K562 (cell line): ENCODE measurements around the gene FAM187B. TPM values are rescaled to one million over a fixed set of nuclear protein-coding genes. Genes with fewer than 3 reads are reported as not detected.

ENCODE experiments used
- BRD4 ChIP-seq: fragments of 200-600 bp; sonication (generic); IDR thresholded peaks from 2 replicates; pipeline ENCODE4 v1.6.1; 2017; ENCODE audit warnings: inconsistent platforms
- CBFB ChIP-seq: sonication (generic); formaldehyde crosslinking; IDR thresholded peaks from 2 replicates; pipeline ENCODE4 v1.4.0; 2020; ENCODE audit warnings: mild to moderate bottlenecking, missing genetic modification reagents
- CC2D1A ChIP-seq: fragments of 450-650 bp; IDR thresholded peaks from 2 replicates; pipeline ENCODE4 v1.6.1; 2017; ENCODE audit warnings: mild to moderate bottlenecking
- DIDO1 ChIP-seq: fragments of 450-650 bp; IDR thresholded peaks from 2 replicates; pipeline ENCODE4 v1.6.1; 2016; ENCODE audit warnings: low read depth, missing biosample characterization, missing genetic modification characterization
- EP300 ChIP-seq: IDR thresholded peaks from 2 replicates; pipeline ENCODE4 v1.6.1; 2012; ENCODE audit warnings: low read length, improper control_type of control experiment
- EP400 ChIP-seq: fragments of 450-650 bp; IDR thresholded peaks from 2 replicates; pipeline ENCODE4 v1.6.1; 2017; ENCODE audit warnings: antibody characterized with exemption, mild to moderate bottlenecking, moderate library complexity
- FOXM1 ChIP-seq, 2 experiments: fragments of 450-650 bp in 1 of 2; sonication (generic) in 1 of 2; formaldehyde crosslinking in 1 of 2; IDR thresholded peaks; 2 replicates each; pipeline versions ENCODE4 v1.6.1 to v1.9.0; 2017 to 2022; ENCODE audit warnings: low read depth in 2 of 2, mild to moderate bottlenecking in 2 of 2, missing genetic modification reagents in 1 of 2, moderate library complexity in 1 of 2
- GTF2E2 ChIP-seq: fragments of 200-800 bp; sonication (Bioruptor generic); IDR thresholded peaks from 2 replicates; pipeline ENCODE4 v1.6.1; 2016; ENCODE audit warnings: missing genetic modification characterization, missing compliant biosample characterization
- HNRNPUL1 ChIP-seq: fragments of 200-400 bp; formaldehyde crosslinking; IDR thresholded peaks from 2 replicates; pipeline ENCODE4 v1.6.1; 2017; ENCODE audit warnings: low read length
- HSF4 ChIP-seq: fragments of 250-450 bp; sonication (Bioruptor Pico); IDR thresholded peaks from 2 replicates; pipeline ENCODE4 v2.1.2; 2022; ENCODE audit warnings: mild to moderate bottlenecking, moderate library complexity, borderline replicate concordance
- ILK ChIP-seq: fragments of 450-650 bp; IDR thresholded peaks from 2 replicates; pipeline ENCODE4 v1.6.1; 2016; ENCODE audit warnings: missing genetic modification characterization, low read depth, mild to moderate bottlenecking, missing compliant biosample characterization, moderate library complexity, borderline replicate concordance
- KLF6 ChIP-seq: fragments of 250-450 bp; sonication (Bioruptor Pico); IDR thresholded peaks from 2 replicates; pipeline ENCODE4 v1.4.0; 2020; ENCODE audit warnings: mild to moderate bottlenecking, moderate library complexity, borderline replicate concordance
- MAZ ChIP-seq, 2 experiments: fragments of 450-650 bp in 1 of 2; sonication (generic) in 1 of 2; formaldehyde crosslinking; IDR thresholded peaks in 1 of 2; conservative IDR thresholded peaks in 1 of 2; 2 replicates each; pipeline versions ENCODE4 v1.4.0 to v1.5.0; 2020; ENCODE audit warnings: mild to moderate bottlenecking in 1 of 2, missing genetic modification reagents in 1 of 2
- MTA3 ChIP-seq: fragments of 450-650 bp; formaldehyde crosslinking; IDR thresholded peaks from 2 replicates; pipeline ENCODE4 v1.6.1; 2017; ENCODE audit warnings: mild to moderate bottlenecking, borderline replicate concordance
- MTF1 ChIP-seq: fragments of 250-450 bp; sonication (Bioruptor Pico); IDR thresholded peaks from 2 replicates; pipeline ENCODE4 v1.9.0; 2021; ENCODE audit warnings: moderate library complexity, mild to moderate bottlenecking, inconsistent platforms, borderline replicate concordance
- MXD1 ChIP-seq: fragments of 250-450 bp; sonication (Bioruptor Pico); IDR thresholded peaks from 2 replicates; pipeline ENCODE4 v1.8.0; 2021; ENCODE audit warnings: borderline replicate concordance, mild to moderate bottlenecking, moderate library complexity; ENCODE audit not compliant: poor library complexity, severe bottlenecking
- NFYB ChIP-seq: IDR thresholded peaks from 2 replicates; pipeline ENCODE4 v1.6.1; 2011; ENCODE audit warnings: mild to moderate bottlenecking, moderate library complexity; ENCODE audit not compliant: insufficient read length; ENCODE audit errors: extremely low read depth
- PYGO2 ChIP-seq: fragments of 450-650 bp; IDR thresholded peaks from 2 replicates; pipeline ENCODE4 v1.6.1; 2016; ENCODE audit warnings: mild to moderate bottlenecking, missing genetic modification characterization, moderate library complexity, missing compliant biosample characterization
- RFX7 ChIP-seq: fragments of 250-450 bp; sonication (Bioruptor Pico); IDR thresholded peaks from 2 replicates; pipeline ENCODE4 v1.5.1; 2021; ENCODE audit warnings: mild to moderate bottlenecking
- SRF ChIP-seq, 2 experiments: fragments of 250-450, 450-650 bp in 1 of 2; sonication (Bioruptor Pico) in 1 of 2; sonication (generic) in 1 of 2; formaldehyde crosslinking; IDR thresholded peaks; 2 replicates each; pipeline versions ENCODE4 v1.5.0 to v1.5.1; 2020 to 2022; ENCODE audit warnings: mild to moderate bottlenecking in 1 of 2, missing genetic modification reagents in 1 of 2
- SRSF1 ChIP-seq: fragments of 200-400 bp; formaldehyde crosslinking; IDR thresholded peaks from 2 replicates; pipeline ENCODE4 v1.6.1; 2017; ENCODE audit warnings: mild to moderate bottlenecking, low read depth, low read length, moderate library complexity
- TAF7 ChIP-seq: fragments of 450-650 bp; IDR thresholded peaks from 2 replicates; pipeline ENCODE4 v1.6.1; 2016; ENCODE audit warnings: missing genetic modification characterization, missing compliant biosample characterization
- XRCC5 ChIP-seq: fragments of 200-400 bp; formaldehyde crosslinking; IDR thresholded peaks from 2 replicates; pipeline ENCODE4 v1.6.1; 2017; ENCODE audit warnings: low read depth, mild to moderate bottlenecking, low read length
- ZFP1 ChIP-seq: fragments of 450-650 bp; formaldehyde crosslinking; IDR thresholded peaks from 2 replicates; pipeline ENCODE4 v1.4.0; 2020; ENCODE audit warnings: mild to moderate bottlenecking, mixed read lengths
- ZFPM2 ChIP-seq: fragments of 250-450 bp; sonication (Bioruptor Pico); IDR thresholded peaks from 2 replicates; pipeline ENCODE4 v1.5.1; 2022; ENCODE audit warnings: mild to moderate bottlenecking
- ZKSCAN8 ChIP-seq: fragments of 200-800 bp; sonication (Bioruptor generic); IDR thresholded peaks from 2 replicates; pipeline ENCODE4 v1.6.1; 2016; ENCODE audit warnings: missing genetic modification characterization, missing compliant biosample characterization
- ZNF184 ChIP-seq: sonication (generic); formaldehyde crosslinking; IDR thresholded peaks from 2 replicates; pipeline ENCODE4 v1.5.0; 2020; ENCODE audit warnings: missing genetic modification reagents
- ZNF583 ChIP-seq: fragments of 250-450 bp; sonication (Bioruptor Pico); IDR thresholded peaks from 2 replicates; pipeline ENCODE4 v1.4.0; 2020
- polyA plus RNA-seq, 8 experiments: library from polyadenylated mRNA; depleted of rRNA in 4 of 8; stranded (reverse) in 5 of 8; unstranded in 3 of 8; fragments of >200 nt; fragmentation: Nextera tagmentation in 2 of 8; fragmentation: Illumina TruSeq in 1 of 8; extraction: Ambion mirVana in 2 of 8; extraction: Trizol in 1 of 8; gene quantifications; 2 replicates each; pipeline versions ENCODE4 v1.2.1 to v1.2.3, GENCODE V29; 2011 to 2014; ENCODE audit warnings: inconsistent platforms in 1 of 8, missing spikeins in 1 of 8
- total RNA-seq, 7 experiments: library from RNA; depleted of rRNA in 6 of 7; stranded (reverse); fragments of >200 nt in 6 of 7; fragmentation: Illumina TruSeq in 2 of 7; extraction: Trizol in 2 of 7; gene quantifications; 2 replicates each; pipeline versions ENCODE4 v1.2.1 to v1.2.3, GENCODE V29; 2011 to 2021; ENCODE audit warnings: low replicate concordance in 1 of 7

Gene FAM187B
- total and polyA plus RNA-seq, 9 of the 15 experiments (the other 6 are each of a cell fraction or from before 2014, with no cell fraction given): 0.04 to 0.09 TPM; not detected in 7

- TF ChIP-seq FOXM1 (IDR thresholded peaks at IDR 0.05; ENCODE audit: low read depth) (peak; percentile 41; the same call in 1 of the 2 replicates), FOXM1 (CRISPR knock-in tag; IDR thresholded peaks at IDR 0.05; ENCODE audit: low read depth) (no peak), HNRNPUL1 (no peak), SRF (CRISPR knock-in tag; IDR thresholded peaks at IDR 0.05) (peak in 1 of 2 experiments; percentile 74; a peak in 1 of 4 replicates), SRSF1 (no peak), HSF4 (peak; percentile 92), PYGO2 (tag) (peak; percentile 99), BRD4 (no peak), MXD1 (peak; percentile 25), CBFB (CRISPR knock-in tag) (no peak), NFYB (no peak), DIDO1 (tag) (peak; percentile 86; the same call in 1 of the 2 replicates), ZNF583 (peak; percentile 99), EP300 (0 out of 2 replicates have a peak, but pooled peaks have one; percentile 2), RFX7 (CRISPR knock-in tag) (peak; percentile 83; the same call in 1 of the 2 replicates), TAF7 (tag) (peak; percentile 97), EP400 (peak; percentile 38; the same call in 1 of the 2 replicates), MAZ (CRISPR knock-in tag; conservative IDR thresholded peaks at IDR 0.05 in 1 of 2, IDR thresholded peaks at IDR 0.05 in 1 of 2) (peak; percentile 55 to 91; a peak in 3 of 4 replicates), MTA3 (peak; percentile 63; the same call in 1 of the 2 replicates), ZNF184 (CRISPR knock-in tag) (no peak), KLF6 (CRISPR knock-in tag) (peak; percentile 98), MTF1 (peak; percentile 64; the same call in 1 of the 2 replicates), ILK (tag) (peak; percentile 92), XRCC5 (no peak), ZFPM2 (CRISPR knock-in tag) (peak; percentile 90; the same call in 1 of the 2 replicates), GTF2E2 (tag) (no peak), CC2D1A (peak; percentile 90), ZFP1 (peak; percentile 62), ZKSCAN8 (peak; percentile 91)
Measured at GRCh38 chr19:35204799-35205732, 23.5 kb downstream of the FAM187B start (continued).
